Transverse colon (tissue), 4 donors: ENCODE measurements around the gene GTPBP3. TPM values are rescaled to one million over a fixed set of nuclear protein-coding genes. Genes with fewer than 3 reads are reported as not detected.

ENCODE experiments used
- DNase-seq: peaks from one replicate; pipeline ENCODE4 v3.0.0-alpha.2; 2019
- H3K27ac ChIP-seq, 4 donors: fragments of 200-600 bp; sonication (generic); 2 replicates each; pipeline ENCODE4 v1.5.1; 2016 to 2018; ENCODE audit warnings: inconsistent platforms in 4 of 4
- H3K27me3 ChIP-seq: fragments of 200-600 bp; sonication (generic); 2 replicates; pipeline ENCODE4 v1.5.1; 2017; ENCODE audit warnings: inconsistent platforms
- H3K36me3 ChIP-seq, 4 donors: fragments of 200-600 bp; sonication (generic); 2 replicates each; pipeline ENCODE4 v1.5.1; 2017 to 2019; ENCODE audit warnings: inconsistent platforms in 4 of 4
- H3K4me1 ChIP-seq, 4 donors: fragments of 200-600 bp; sonication (generic); 2 replicates each; pipeline ENCODE4 v1.5.1; 2017 to 2020; ENCODE audit warnings: inconsistent platforms in 4 of 4
- H3K4me3 ChIP-seq, 4 donors: fragments of 200-600 bp; sonication (generic); 1 replicate in 1 of 4; 2 replicates in 3 of 4; pipeline versions ENCODE4 v1.5.1 to v1.6.1; 2017 to 2019; ENCODE audit warnings: inconsistent platforms in 4 of 4
- H3K9me3 ChIP-seq, 2 donors: fragments of 200-600 bp; sonication (generic); 2 replicates each; pipeline ENCODE4 v1.5.1; 2017 to 2019; ENCODE audit warnings: inconsistent platforms in 2 of 2
- CTCF ChIP-seq, 5 experiments: fragments of 200-600 bp in 3 of 5; fragments of 450-650 bp in 2 of 5; sonication (generic) in 3 of 5; IDR thresholded peaks; 1 replicate in 2 of 5; 2 replicates in 3 of 5; pipeline ENCODE4 v1.5.1; 2016 to 2017; ENCODE audit warnings: antibody characterized with exemption in 5 of 5, inconsistent platforms in 3 of 5, mild to moderate bottlenecking in 2 of 5, moderate library complexity in 1 of 5
- EP300 ChIP-seq: sonication (generic); formaldehyde crosslinking; IDR thresholded peaks from one replicate; pipeline ENCODE4 v1.6.1; 2017; ENCODE audit warnings: antibody characterized with exemption, low read depth
- POLR2A ChIP-seq: fragments of 450-650 bp; IDR thresholded peaks from one replicate; pipeline ENCODE4 v1.6.1; 2016; ENCODE audit warnings: antibody characterized with exemption, mild to moderate bottlenecking, moderate library complexity
- POLR2AphosphoS5 ChIP-seq, 3 donors: sonication (generic); formaldehyde crosslinking; IDR thresholded peaks; one replicate each; pipeline ENCODE4 v1.6.1; 2016; ENCODE audit warnings: antibody characterized with exemption in 3 of 3
- WGBS, 2 donors: methylation state at CpG; one replicate each; pipeline ENCODE4 v1.1.5; 2018; ENCODE audit warnings: low coverage in 1 of 2; 5-methylcytosine and 5-hydroxymethylcytosine counted together
- in situ Hi-C, 4 donors: fragments of 200-750 bp; cut with MboI; loops; one replicate each; pipeline versions ENCODE4 v1.15.0 to v1.15.1; 2017; ENCODE audit warnings: low sequenced_read_pairs in 3 of 4, low pct_ligation_motif_present in 1 of 4, low pct_unique_long_range_greater_than_20kb in 1 of 4
- intact Hi-C: fragments of 100-400 bp; cut with DNase I; formaldehyde crosslinking; loops from one replicate; pipeline ENCODE4 v1.15.1; 2023; ENCODE audit warnings: low total_unique reads
- total RNA-seq, 4 donors: library from RNA; depleted of rRNA; stranded (reverse); fragments of >200 nt; gene quantifications; one replicate each; pipeline ENCODE4 v1.1.0, GENCODE V29; 2016

Gene GTPBP3
- total RNA-seq, 4 donors from 2014 or later, result 24.7 to 206 (median 30.5) TPM

GRCh38 chr19:17300992-17301619 is 36.2 kb upstream of the GTPBP3 start:
- H3K4me3 ChIP-seq, result no peak overlapping the region
- TF ChIP-seq POLR2A (no peak), EP300 (no peak), POLR2AphosphoS5 (IDR thresholded peaks at IDR 0.05) (no peak), CTCF (IDR thresholded peaks at IDR 0.05) (no peak)
- no peak for DNase-seq
- WGBS, 2 donors, result 95% methylated on average over 43 of the region's 51 CpGs; no CpG with 5 or more reads in 1 of the 2 donors
- no peaks in the 10 kb centered on the region for H3K27me3 ChIP-seq
- no peaks in the 10 kb centered on the region for H3K36me3 ChIP-seq
- no peak overlapping the region for H3K27ac ChIP-seq
- H3K9me3 ChIP-seq, result no peaks in the 10 kb centered on the region
- intact Hi-C loops, result no loop called here
- peaks cover 24 to 32% (median 26%) of the 10 kb centered on the region in 4 donors for H3K4me1 ChIP-seq
- in situ Hi-C loops, result no loop called here

DNA sequence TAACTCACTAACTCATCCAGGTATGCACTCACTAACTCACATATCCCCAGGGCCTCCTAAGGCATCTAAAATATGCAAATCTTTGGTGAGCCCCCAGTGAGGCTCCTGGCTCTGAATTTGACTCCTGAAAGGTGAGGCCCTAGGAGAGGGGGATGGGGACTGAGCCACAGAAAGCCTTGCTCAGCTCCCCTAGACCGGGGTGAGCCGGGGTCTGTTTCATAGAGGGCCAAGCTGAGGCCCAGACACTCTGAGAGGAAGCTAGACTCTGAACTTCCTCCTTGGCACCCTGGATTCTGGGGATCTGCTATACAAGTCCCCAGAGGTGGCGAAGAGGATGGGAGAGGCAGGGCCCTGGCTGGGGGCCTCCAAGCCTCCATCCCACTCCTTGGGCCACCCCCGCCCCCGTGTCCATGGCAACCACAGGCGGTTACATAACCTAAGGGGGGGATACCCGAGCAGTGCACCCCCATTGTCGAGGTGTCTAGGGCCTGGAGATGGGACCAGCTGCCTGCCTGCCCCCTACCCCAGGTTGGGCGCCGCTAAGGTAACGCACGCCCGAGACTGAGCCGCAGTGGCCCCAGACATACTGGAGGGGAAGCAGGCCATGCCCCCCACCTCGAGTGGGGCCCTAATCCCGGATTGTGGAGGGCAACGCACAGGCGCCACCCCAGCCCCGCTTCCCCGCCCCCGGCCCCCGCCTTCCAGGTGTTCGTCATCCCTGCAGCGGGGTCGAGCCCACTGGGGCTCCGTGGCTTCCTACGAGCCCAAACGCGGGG is 34.8 kb upstream of the GTPBP3 start:
- no peaks in the 10 kb centered on the region for H3K9me3 ChIP-seq
- H3K4me1 ChIP-seq, result peaks cover 34 to 46% (median 37%) of the 10 kb centered on the region in 4 donors
- no peaks in the 10 kb centered on the region for H3K36me3 ChIP-seq
- intact Hi-C loops (no loop called here), in situ Hi-C loops (no loop called here)
- H3K27me3 ChIP-seq, result no peaks in the 10 kb centered on the region
- TF ChIP-seq POLR2AphosphoS5 (IDR thresholded peaks at IDR 0.05) (no peak), POLR2A (no peak)
- peak overlapping the region; percentile 90 to 98 (median 94) for H3K27ac ChIP-seq
- 42% methylated on average over 8 of the region's 29 CpGs; no CpG with 5 or more reads in 1 of the 2 donors for WGBS, 2 donors
- peak overlapping the region; percentile 62 to 74 (median 68) for H3K4me3 ChIP-seq
- no peak for DNase-seq

DNA sequence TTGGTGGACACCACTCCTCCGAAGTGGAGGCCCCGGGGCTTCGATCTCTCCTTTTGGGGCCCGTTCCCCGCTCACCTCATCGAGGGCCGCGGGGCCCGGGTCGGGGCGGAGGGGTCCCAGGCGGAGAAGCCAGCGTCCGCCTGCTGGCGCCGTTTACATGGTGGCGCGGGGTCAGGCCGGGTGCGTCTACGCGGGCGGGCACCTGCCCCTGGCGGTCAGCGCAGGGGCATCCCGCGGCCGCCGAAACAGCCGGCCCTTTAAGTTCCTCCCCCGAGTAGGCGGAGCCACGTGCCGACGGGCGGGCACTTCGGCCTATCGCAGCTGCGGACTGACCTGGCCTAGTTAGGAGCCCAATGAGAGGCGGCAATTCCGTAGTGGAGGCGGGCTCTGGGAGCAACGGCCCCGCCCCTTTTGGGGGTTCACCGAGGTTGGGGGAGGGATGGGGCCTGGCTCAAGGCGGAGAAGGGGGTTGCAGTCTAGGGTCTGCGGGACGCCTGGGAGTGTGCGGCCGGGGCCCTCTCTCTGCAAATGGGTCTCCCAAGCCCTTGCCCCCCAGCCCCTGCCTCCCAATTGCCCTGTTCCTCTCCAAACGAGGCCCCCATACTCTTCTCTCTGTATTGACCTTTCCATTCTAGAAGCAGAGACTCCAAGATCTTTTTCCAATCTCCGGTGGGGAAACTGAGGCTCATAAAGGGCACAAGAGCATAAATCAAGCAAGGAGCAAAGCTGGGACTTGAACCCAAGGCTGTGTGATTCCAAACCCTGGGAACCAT is 34.0 kb upstream of the GTPBP3 start, which contains the start of gene ABHD8:
ABHD8 (minus strand) TSS at position 259 of the 773 bp plus-strand sequence. CDS start 1,809 bp downstream, outside the sequence.
- H3K27ac ChIP-seq, result peak within 1 kb of the TSS; percentile 90 to 98 (median 94)
- H3K4me3 ChIP-seq, result peak within 1 kb of the TSS; percentile 62 to 74 (median 68)
- H3K4me1 ChIP-seq, result peaks cover 34 to 50% (median 37%) of the 10 kb centered on the region in 4 donors
- DNase-seq, result peak; percentile 98
- no peaks in the 10 kb centered on the region for H3K27me3 ChIP-seq
- intact Hi-C loops, result no loop called here
- TF ChIP-seq POLR2AphosphoS5 (IDR thresholded peaks at IDR 0.05) (peak; percentile 60 to 74 (median 74)), POLR2A (no peak), CTCF (IDR thresholded peaks at IDR 0.05) (peak; percentile 68 to 88 (median 73)), EP300 (no peak)
- in situ Hi-C loops, result no loop called here
- no peaks in the 10 kb centered on the region for H3K9me3 ChIP-seq
- H3K36me3 ChIP-seq, result no peaks in the 10 kb centered on the region
- WGBS, 2 donors, result 0 to 2% methylated on average over 4 to 35 of the region's 52 CpGs

GRCh38 chr19:17303940-17304267 is 33.4 kb upstream of the GTPBP3 start:
- intact Hi-C loops, result no loop called here
- TF ChIP-seq POLR2A (no peak), CTCF (IDR thresholded peaks at IDR 0.05) (no peak), EP300 (no peak), POLR2AphosphoS5 (IDR thresholded peaks at IDR 0.05) (no peak)
- Histone ChIP-seq H3K4me3 (no peak overlapping the region), H3K36me3 (no peaks in the 10 kb centered on the region), H3K4me1 (peaks cover 34 to 55% (median 39%) of the 10 kb centered on the region in 4 donors), H3K27ac (peak overlapping the region; percentile 90 to 98 (median 94)), H3K9me3 (no peaks in the 10 kb centered on the region), H3K27me3 (no peaks in the 10 kb centered on the region)
- no peak for DNase-seq
- in situ Hi-C loops, result no loop called here
- 73% methylated on average over 12 of the region's 12 CpGs; no CpG with 5 or more reads in 1 of the 2 donors for WGBS, 2 donors
